ENCODE results near the gene CD276. TPM values are rescaled to one million over a fixed set of nuclear protein-coding genes. Genes with fewer than 3 reads are reported as not detected.

CD276 gene
- total RNA-seq, 1 experiment from 2014 or later, result 133 TPM

- Histone ChIP-seq H2BK15ac (ENCODE audit: low read depth, low read length) (no peak overlapping the region), H2AK5ac (ENCODE audit: insufficient read length, low read length) (no peak overlapping the region), H3K27ac (ENCODE audit: insufficient read length, low read depth, low read length) (no peak overlapping the region), H2BK5ac (ENCODE audit: insufficient read length, low read length) (no peak overlapping the region), H3K9me3 (ENCODE audit: control insufficient read depth, low read depth, low read length) (no peaks in the 10 kb centered on the region), H4K20me1 (ENCODE audit: control insufficient read depth, insufficient read depth, insufficient read length) (no peaks in the 10 kb centered on the region), H3K14ac (ENCODE audit: insufficient read depth, low read length) (no peak overlapping the region), H3K23me2 (ENCODE audit: insufficient read length, low read depth, low read length, poor library complexity, severe bottlenecking) (no peaks in the 10 kb centered on the region), H3K56ac (ENCODE audit: insufficient read length, low read depth, low read length) (no peak overlapping the region), H2AFZ (ENCODE audit: low read length) (no peak overlapping the region), H4K8ac (replicated peaks; ENCODE audit: insufficient read length, low read depth, low read length) (no peak overlapping the region), H3K4me1 (ENCODE audit: insufficient read depth, low read length) (peaks cover 7% of the 10 kb centered on the region; the same call in 1 of the 2 replicates), H3K18ac (ENCODE audit: insufficient read length, low read depth, low read length) (no peak overlapping the region), H3K79me1 (ENCODE audit: insufficient read depth, low read depth, low read length, poor library complexity, severe bottlenecking) (peaks cover 11% of the 10 kb centered on the region), H4K5ac (ENCODE audit: insufficient read length, low read depth, low read length) (no peak overlapping the region), H2BK20ac (ENCODE audit: low read depth, low read length, poor library complexity, severe bottlenecking) (no peak overlapping the region), H3K27me3 (ENCODE audit: insufficient read depth, low read length) (no peaks in the 10 kb centered on the region), H3K4ac (ENCODE audit: low read depth, low read length) (no peak overlapping the region), H3K79me2 (ENCODE audit: insufficient read depth, low read length) (peaks cover 34% of the 10 kb centered on the region; the same call in 1 of the 2 replicates), H3K23ac (ENCODE audit: insufficient read length, low read depth, low read length) (no peak overlapping the region), H4K91ac (ENCODE audit: insufficient read length, low read depth, low read length) (no peak overlapping the region), H2BK12ac (ENCODE audit: insufficient read length, low read depth, low read length) (no peak overlapping the region), H3T11ph (ENCODE audit: low read length) (no peak overlapping the region), H3K9ac (ENCODE audit: extremely low read depth, insufficient read length, low read length) (no peak overlapping the region), H2BK120ac (ENCODE audit: low read depth, low read length, poor library complexity, severe bottlenecking) (no peak overlapping the region), H3K4me2 (ENCODE audit: insufficient read depth, insufficient read length, low read length) (no peak overlapping the region)
- H3K4me3 Mint-ChIP-seq, result no peak overlapping the region
- no peaks in the 10 kb centered on the region for H3K27me3 Mint-ChIP-seq (ENCODE audit: low read depth)
- H3K9me3 Mint-ChIP-seq, result no peaks in the 10 kb centered on the region
- peak; percentile 36; the same call in 2 of the 3 replicates for TF ChIP-seq CTCF (conservative IDR thresholded peaks at IDR 0.05)
- WGBS (ENCODE audit: extremely low coverage, insufficient read length, low lambda C conversion rate), result no CpG with 5 or more reads among the region's 6 CpGs
- H3K36me3 Mint-ChIP-seq (ENCODE audit: insufficient read depth in 1 of 3, low read depth in 3 of 3), result peaks cover 1 to 5% (median 3%) of the 10 kb centered on the region in 3 experiments; a peak in 5 of 7 replicates
- peaks cover 34% of the 10 kb centered on the region in 2 experiments for H3K4me1 Mint-ChIP-seq
- no peak overlapping the region for H3K27ac Mint-ChIP-seq
- DNase-seq, result peak; percentile 86
Observed at GRCh38 chr15:73691396-73691795, 7.2 kb downstream of the CD276 start.
